IMR-90 (cell line): ENCODE results near the gene RAB3GAP2. TPM values are rescaled to one million over a fixed set of nuclear protein-coding genes. Genes with fewer than 3 reads are reported as not detected.
"Not testable (repeated sequence)": the region's sequence is repeated elsewhere in the genome, so short reads cannot be mapped to it uniquely, and the experiment has no call there.

ENCODE experiments used
- ATAC-seq: fragments of 200-7000 bp; cut with Tn5 transposase; 2 replicates; pipeline ENCODE4 v1.9.1; 2020; ENCODE audit warnings: low read depth, mild to moderate bottlenecking, moderate library complexity
- BruUV-seq: library from RNA; stranded (reverse); fragments of 400-500 nt; replicated peaks from 2 replicates; lab custom pipeline; 2021; lab: Mats Ljungman, UMichigan
- CTCF ChIA-PET: fragments of 300-600 bp; formaldehyde crosslinking; extraction: SDS; loops from one replicate; lab custom pipeline; 2021; ENCODE audit warnings: antibody characterized with exemption; lab: Yijun Ruan, JAX
- POLR2A ChIA-PET: fragments of 300-600 bp; sonication (Branson Sonifier 250); formaldehyde crosslinking; loops from one replicate; lab custom pipeline; 2022; ENCODE audit warnings: antibody characterized with exemption; ENCODE audit not compliant: unreplicated experiment; lab: Charles Lee
- DNase-seq: peaks from one replicate; pipeline ENCODE4 v3.0.0; 2013
- H2AFZ ChIP-seq: replicated peaks from 2 replicates; pipeline ENCODE3; 2013; ENCODE audit warnings: low read length, mild to moderate bottlenecking; ENCODE audit not compliant: poor library complexity
- H2AK5ac ChIP-seq: 2 replicates; pipeline ENCODE4 v1.6.1; 2013; ENCODE audit warnings: low read depth, low read length, inconsistent platforms
- H2AK9ac ChIP-seq: replicated peaks from 2 replicates; pipeline ENCODE3; 2013; ENCODE audit warnings: mild to moderate bottlenecking, low read depth, low read length, moderate library complexity; ENCODE audit not compliant: poor library complexity
- H2BK120ac ChIP-seq: 2 replicates; pipeline ENCODE4 v1.6.1; 2013; ENCODE audit warnings: low read depth, low read length, inconsistent platforms
- H2BK15ac ChIP-seq: 3 replicates; pipeline ENCODE4 v1.6.1; 2013; ENCODE audit warnings: low read depth, low read length, inconsistent platforms
- H2BK20ac ChIP-seq: 2 replicates; pipeline ENCODE4 v1.6.1; 2013; ENCODE audit warnings: low read depth, mild to moderate bottlenecking, inconsistent platforms, low read length, moderate library complexity
- H2BK5ac ChIP-seq: 2 replicates; pipeline ENCODE4 v1.6.1; 2013; ENCODE audit warnings: mild to moderate bottlenecking, low read depth, low read length, inconsistent platforms; ENCODE audit not compliant: poor library complexity, severe bottlenecking
- H3K14ac ChIP-seq: replicated peaks from 2 replicates; pipeline ENCODE4 v1.6.1; 2013; ENCODE audit warnings: low read depth, low read length, inconsistent platforms
- H3K18ac ChIP-seq: 2 replicates; pipeline ENCODE4 v1.6.1; 2013; ENCODE audit warnings: low read depth, low read length, control low read depth
- H3K23ac ChIP-seq: 2 replicates; pipeline ENCODE4 v1.6.1; 2013; ENCODE audit warnings: low read depth, low read length, inconsistent platforms
- H3K27ac ChIP-seq: 2 replicates; pipeline ENCODE4 v1.5.1; 2013; ENCODE audit warnings: mild to moderate bottlenecking, control low read depth, low read length; ENCODE audit not compliant: insufficient read depth
- H3K27me3 ChIP-seq: 2 replicates; pipeline ENCODE4 v1.6.1; 2013; ENCODE audit warnings: low read length; ENCODE audit not compliant: control insufficient read depth, insufficient read depth
- H3K36me3 ChIP-seq: 2 replicates; pipeline ENCODE4 v1.6.1; 2013; ENCODE audit warnings: low read length, mixed read lengths; ENCODE audit not compliant: control insufficient read depth, insufficient read depth
- H3K4ac ChIP-seq: 2 replicates; pipeline ENCODE4 v1.6.1; 2013; ENCODE audit warnings: low read depth, low read length, inconsistent platforms
- H3K4me1 ChIP-seq: 2 replicates; pipeline ENCODE4 v1.6.1; 2013; ENCODE audit warnings: low read length, mixed read lengths; ENCODE audit not compliant: control insufficient read depth, insufficient read depth
- H3K4me2 ChIP-seq: 2 replicates; pipeline ENCODE4 v1.6.1; 2013; ENCODE audit warnings: low read depth, mild to moderate bottlenecking, control low read depth, low read length, moderate library complexity
- H3K4me3 ChIP-seq: 2 replicates; pipeline ENCODE4 v1.5.1; 2013; ENCODE audit warnings: low read depth, mild to moderate bottlenecking, control low read depth, low read length, moderate library complexity; ENCODE audit not compliant: insufficient read depth
- H3K56ac ChIP-seq: 2 replicates; pipeline ENCODE4 v1.6.1; 2013; ENCODE audit warnings: low read length, inconsistent platforms; ENCODE audit not compliant: insufficient read depth; ENCODE audit errors: extremely low read depth
- H3K79me1 ChIP-seq, 2 experiments: 2 replicates each; pipeline ENCODE4 v1.6.1; 2013; ENCODE audit warnings: low read length in 2 of 2, inconsistent platforms in 1 of 2, low read depth in 1 of 2
- H3K9ac ChIP-seq: 2 replicates; pipeline ENCODE4 v1.6.1; 2013; ENCODE audit warnings: low read depth, low read length, control low read depth
- H3K9me1 ChIP-seq: 2 replicates; pipeline ENCODE4 v1.6.1; 2013; ENCODE audit warnings: low read length, inconsistent platforms; ENCODE audit not compliant: insufficient read depth
- H3K9me3 ChIP-seq: 2 replicates; pipeline ENCODE4 v1.6.1; 2013; ENCODE audit warnings: low read length; ENCODE audit not compliant: control insufficient read depth, insufficient read depth
- H4K20me1 ChIP-seq: 2 replicates; pipeline ENCODE4 v1.6.1; 2013; ENCODE audit warnings: low read length, inconsistent platforms; ENCODE audit not compliant: insufficient read depth
- H4K5ac ChIP-seq: 2 replicates; pipeline ENCODE4 v1.6.1; 2013; ENCODE audit warnings: mild to moderate bottlenecking, low read depth, low read length, control low read depth
- H4K8ac ChIP-seq, 2 experiments: 2 replicates each; pipeline ENCODE4 v1.6.1; 2013; ENCODE audit warnings: low read depth in 2 of 2, low read length in 2 of 2, control low read depth in 1 of 2, inconsistent platforms in 1 of 2
- H4K91ac ChIP-seq: 2 replicates; pipeline ENCODE4 v1.6.1; 2013; ENCODE audit warnings: low read depth, low read length, inconsistent platforms; ENCODE audit not compliant: insufficient read depth
- WGBS, 2 experiments: methylation state at CpG; one replicate each; pipeline versions ENCODE4 v1.1.5 to v1.1.7; 2013; ENCODE audit warnings: missing lambda C conversion rate in 2 of 2; ENCODE audit not compliant: insufficient read length in 1 of 2; ENCODE audit errors: extremely low coverage in 2 of 2; 5-methylcytosine and 5-hydroxymethylcytosine counted together
- dilution Hi-C: fragments of 300-500 bp; cut with HindIII; formaldehyde crosslinking; loops from one replicate; pipeline ENCODE4 v1.14.3; 2018; ENCODE audit warnings: low sequenced_read_pairs; ENCODE audit not compliant: unreplicated experiment
- in situ Hi-C: fragments of 300-500 bp; cut with MboI; formaldehyde crosslinking; loops from 3 replicates; pipeline ENCODE4 v1.14.3; 2019; ENCODE audit warnings: low sequenced_read_pairs, inconsistent platforms, mixed read lengths
- intact Hi-C: fragments of 100-400 bp; cut with micrococcal nuclease; formaldehyde crosslinking; loops from 2 replicates; pipeline ENCODE4 v1.10.0; 2022
- polyA plus RNA-seq, 3 experiments: library from polyadenylated mRNA; depleted of rRNA; stranded (reverse); fragments of >200 nt; gene quantifications; 2 replicates each; pipeline ENCODE4 v1.2.3, GENCODE V29; 2012; ENCODE audit warnings: low replicate concordance in 1 of 3
- total RNA-seq: library from RNA; depleted of rRNA; stranded (reverse); fragments of >200 nt; gene quantifications from 2 replicates; pipeline ENCODE4 v1.2.3, GENCODE V29; 2012

Gene RAB3GAP2
- total and polyA plus RNA-seq, 2 of the 4 experiments (the other 2 are of a cell fraction) = 12.3 to 37.8 TPM

GRCh38 chr1:220204758-220205157 is 67.5 kb downstream of the RAB3GAP2 start:
- H2BK120ac ChIP-seq, POLR2A ChIA-PET, H3K9me3 ChIP-seq, H2AFZ ChIP-seq, H4K5ac ChIP-seq, H3K4me2 ChIP-seq, H3K18ac ChIP-seq, H2BK5ac ChIP-seq, H3K4me1 ChIP-seq, H3K9me1 ChIP-seq, H4K91ac ChIP-seq, ATAC-seq, H3K79me1 ChIP-seq, H2BK20ac ChIP-seq, H3K9ac ChIP-seq, BruUV-seq, H4K8ac ChIP-seq, H3K14ac ChIP-seq, H3K4ac ChIP-seq, H3K27ac ChIP-seq, DNase-seq, H3K27me3 ChIP-seq, intact Hi-C loops, dilution Hi-C loops, in situ Hi-C loops, H3K56ac ChIP-seq, H3K4me3 ChIP-seq, H2AK5ac ChIP-seq, H3K23ac ChIP-seq, H2BK15ac ChIP-seq, H4K20me1 ChIP-seq, H2AK9ac ChIP-seq: not testable (repeated sequence)
- peaks cover 33% of the 10 kb centered on the region for H3K36me3 ChIP-seq
- no CpG with 5 or more reads among the region's 2 CpGs for WGBS, 2 experiments
- CTCF ChIA-PET = interaction anchor here (1.2 kb wide), 1 partner anchor 12 kb away, joined by 3 read pairs; no protein-coding TSS in a partner anchor
